ENCODE data around the gene ZNF761. TPM values are rescaled to one million over a fixed set of nuclear protein-coding genes. Genes with fewer than 3 reads are reported as not detected.
"Not testable (repeated sequence)": the region's sequence is repeated elsewhere in the genome, so short reads cannot be mapped to it uniquely, and the experiment has no call there.

Gene ZNF761
- total RNA-seq = 13.4 and 14.2 TPM in 2 replicates

- peak; percentile 96 for DNase-seq
These were observed at the start of gene ZNF761 for GRCh38 chr19:53431399-53432087. Gene ZNF761 (plus strand): TSS chr19:53431984. CDS start chr19:53447269, 15,285 bp downstream.

- no peak for DNase-seq
These were observed 43.6 kb upstream of the ZNF761 start for GRCh38 chr19:53388168-53388567.

GRCh38 chr19:53388904-53389303 lies 42.9 kb upstream of the ZNF761 start:
- DNase-seq = no peak

- no peak for DNase-seq
These were observed 42.2 kb upstream of the ZNF761 start for GRCh38 chr19:53389571-53389970.

GRCh38 chr19:53389978-53390377 lies 41.8 kb upstream of the ZNF761 start:
- DNase-seq = no peak

GRCh38 chr19:53394522-53394973 lies 37.2 kb upstream of the ZNF761 start:
- peak; percentile 57 for DNase-seq

- peak; percentile 94 for DNase-seq
These were observed 36.6 kb upstream of the ZNF761 start, which contains the start of gene ZNF765 for GRCh38 chr19:53394974-53395839. Gene ZNF765 (plus strand): TSS chr19:53395149. CDS start chr19:53398016, 2,867 bp downstream.

GRCh38 chr19:53395840-53396524 lies 35.8 kb upstream of the ZNF761 start:
- DNase-seq = not testable (repeated sequence)

- no peak for DNase-seq
These were observed 35.3 kb upstream of the ZNF761 start for GRCh38 chr19:53396525-53396868.

- not testable (repeated sequence) for DNase-seq
These were observed 33.9 kb upstream of the ZNF761 start for GRCh38 chr19:53397918-53398317.

GRCh38 chr19:53409505-53410204 lies 22.1 kb upstream of the ZNF761 start:
- no peak for DNase-seq

- DNase-seq = not testable (repeated sequence)
These were observed 11.1 kb upstream of the ZNF761 start for GRCh38 chr19:53420520-53421315.

GRCh38 chr19:53422551-53422950 lies 9.2 kb upstream of the ZNF761 start:
- DNase-seq = no peak

- peak; percentile 47 for DNase-seq
These were observed 8.7 kb upstream of the ZNF761 start for GRCh38 chr19:53423074-53423473.

GRCh38 chr19:53423680-53424079 lies 8.1 kb upstream of the ZNF761 start:
- DNase-seq = peak; percentile 50

- DNase-seq = peak; percentile 86
These were observed 6.7 kb upstream of the ZNF761 start for GRCh38 chr19:53424968-53425597.

GRCh38 chr19:53432088-53432661 lies 391 bp downstream of the ZNF761 start:
- DNase-seq = peak; percentile 43

- not testable (repeated sequence) for DNase-seq
These were observed 12.0 kb downstream of the ZNF761 start for GRCh38 chr19:53443809-53444208.

GRCh38 chr19:53447196-53447595 lies 15.4 kb downstream of the ZNF761 start:
- not testable (repeated sequence) for DNase-seq

GRCh38 chr19:53455828-53456227 lies 24.0 kb downstream of the ZNF761 start:
- DNase-seq = no peak
